ENCODE data around the gene DDX5. TPM values are rescaled to one million over a fixed set of nuclear protein-coding genes. Genes with fewer than 3 reads are reported as not detected.
A peak's percentile ranks its signal among the peaks of the same experiment; 100 is the strongest.

The DDX5 gene
- total and polyA plus RNA-seq, 2 experiments from 2014 or later: 241 to 643 TPM

DNA sequence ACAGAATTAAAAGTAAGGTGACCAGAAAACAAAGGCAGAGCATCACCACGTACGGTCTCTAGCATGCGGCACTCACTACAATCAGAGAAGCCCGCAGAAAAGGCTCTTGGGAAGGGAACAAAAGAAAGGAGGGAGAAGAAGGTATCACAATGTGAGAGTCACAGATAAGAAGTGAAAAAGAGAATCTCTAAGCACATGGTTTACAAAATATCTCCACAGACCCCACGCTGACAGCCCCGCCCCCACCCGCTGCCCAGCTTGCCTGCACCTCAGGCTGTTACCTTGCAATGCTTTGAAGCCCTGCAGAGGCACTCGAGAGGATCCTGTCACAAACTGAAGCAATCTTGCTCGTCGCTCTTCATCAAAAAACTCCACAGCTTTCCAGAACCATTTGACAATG lies 41.2 kb upstream of the DDX5 start:
- no peaks in the 10 kb centered on the region for H3K9me3 ChIP-seq (ENCODE audit: low read depth)
- no peaks in the 10 kb centered on the region for H3K4me1 ChIP-seq (ENCODE audit: insufficient read depth)
- DNase-seq: no peak
- no peaks in the 10 kb centered on the region for H4K20me1 ChIP-seq (ENCODE audit: insufficient read depth)
- peaks cover 97% of the 10 kb centered on the region for H3K79me2 ChIP-seq (ENCODE audit: insufficient read depth)
- no peaks in the 10 kb centered on the region for H3K27me3 ChIP-seq (replicated peaks; ENCODE audit: insufficient read depth)
- 82 to 83% methylated on average over 10 of the region's 10 CpGs for WGBS, 2 experiments (ENCODE audit: low coverage in 1 of 2, low lambda C conversion rate in 2 of 2, missing lambda C conversion rate in 2 of 2)
- H3F3A ChIP-seq (ENCODE audit: insufficient read depth): peaks cover 98% of the 10 kb centered on the region
- H3K27ac ChIP-seq: peak overlapping the region; percentile 10; the same call in 1 of the 2 replicates
- in situ Hi-C loops (cut with MboI): no loop called here
- H3K4me2 ChIP-seq (ENCODE audit: unreplicated experiment): no peak overlapping the region
- H3K4me3 ChIP-seq: no peak overlapping the region
- H2AFZ ChIP-seq: no peak overlapping the region
- no peaks in the 10 kb centered on the region for H3K9me2 ChIP-seq (ENCODE audit: insufficient read depth)
- H3K36me3 ChIP-seq (ENCODE audit: low read depth): peaks cover 98% of the 10 kb centered on the region
- no peak for TF ChIP-seq EZH2 (IDR thresholded peaks at IDR 0.05; ENCODE audit: insufficient read depth, poor library complexity, severe bottlenecking)
- no peak overlapping the region for H3K9ac ChIP-seq

DNA sequence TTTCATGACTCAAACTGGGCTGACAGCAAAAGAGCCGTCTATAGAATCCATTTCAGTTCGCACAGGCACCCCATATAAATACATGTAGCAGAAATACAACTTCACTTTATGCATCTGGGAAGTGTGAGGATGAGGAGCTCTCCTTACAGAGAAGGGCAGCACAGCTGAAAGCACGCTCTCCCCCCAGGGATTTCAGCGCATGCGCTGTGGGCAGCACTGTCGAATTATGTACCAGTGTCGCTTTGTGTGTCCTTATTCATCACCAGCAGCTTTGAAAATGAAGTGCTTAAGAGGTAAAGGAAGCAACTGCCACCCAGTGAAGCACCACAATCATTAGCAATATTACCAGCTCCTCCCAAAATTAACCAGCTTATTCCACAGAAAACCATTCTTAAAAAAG lies 40.6 kb upstream of the DDX5 start:
- no peak overlapping the region for H3K9ac ChIP-seq
- H3K27me3 ChIP-seq (replicated peaks; ENCODE audit: insufficient read depth): no peaks in the 10 kb centered on the region
- H2AFZ ChIP-seq: no peak overlapping the region
- H3K4me3 ChIP-seq: no peak overlapping the region
- TF ChIP-seq EZH2phosphoT487 (IDR thresholded peaks at IDR 0.05; ENCODE audit: insufficient read depth, low read depth): no peak
- TF ChIP-seq EZH2 (IDR thresholded peaks at IDR 0.05; ENCODE audit: insufficient read depth, poor library complexity, severe bottlenecking): no peak
- peaks cover 98% of the 10 kb centered on the region for H3K36me3 ChIP-seq (ENCODE audit: low read depth)
- peaks cover 97% of the 10 kb centered on the region for H3K79me2 ChIP-seq (ENCODE audit: insufficient read depth)
- no peaks in the 10 kb centered on the region for H4K20me1 ChIP-seq (ENCODE audit: insufficient read depth)
- no peak overlapping the region for H3K4me2 ChIP-seq (ENCODE audit: unreplicated experiment)
- in situ Hi-C loops (cut with MboI): no loop called here
- H3F3A ChIP-seq (ENCODE audit: insufficient read depth): peaks cover 98% of the 10 kb centered on the region
- H3K27ac ChIP-seq: no peak overlapping the region
- no peaks in the 10 kb centered on the region for H3K9me2 ChIP-seq (ENCODE audit: insufficient read depth)
- H3K9me3 ChIP-seq (ENCODE audit: low read depth): no peaks in the 10 kb centered on the region
- WGBS, 2 experiments (ENCODE audit: low coverage in 1 of 2, low lambda C conversion rate in 2 of 2, missing lambda C conversion rate in 2 of 2): 84 to 91% methylated on average over 7 of the region's 7 CpGs
- no peaks in the 10 kb centered on the region for H3K4me1 ChIP-seq (ENCODE audit: insufficient read depth)
- DNase-seq: no peak

DNA sequence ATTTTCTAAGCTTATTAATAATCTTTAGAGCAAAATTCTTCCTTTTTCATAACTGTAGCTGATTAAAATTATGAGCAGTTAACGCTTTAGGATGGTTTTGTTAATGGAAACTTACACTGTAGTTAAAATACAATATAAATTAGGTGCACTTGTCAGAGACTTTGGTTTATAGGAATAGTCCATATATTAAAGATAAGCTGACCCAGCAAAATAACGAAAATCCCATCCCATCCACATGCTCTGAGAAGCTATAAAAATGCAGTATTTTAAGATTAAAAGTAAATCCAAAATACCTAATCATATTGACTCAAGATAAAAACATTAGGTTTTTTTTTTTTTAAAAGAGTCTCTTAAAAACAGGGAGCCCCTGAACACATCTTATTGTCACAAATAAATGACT lies 38.7 kb upstream of the DDX5 start:
- H3K9me2 ChIP-seq (ENCODE audit: insufficient read depth): no peaks in the 10 kb centered on the region
- no peaks in the 10 kb centered on the region for H3K4me1 ChIP-seq (ENCODE audit: insufficient read depth)
- no peak overlapping the region for H3K4me2 ChIP-seq (ENCODE audit: unreplicated experiment)
- H3K79me2 ChIP-seq (ENCODE audit: insufficient read depth): peaks cover 94% of the 10 kb centered on the region
- DNase-seq: no peak
- peaks cover 95% of the 10 kb centered on the region for H3K36me3 ChIP-seq (ENCODE audit: low read depth)
- no peaks in the 10 kb centered on the region for H4K20me1 ChIP-seq (ENCODE audit: insufficient read depth)
- WGBS, 2 experiments (ENCODE audit: low coverage in 1 of 2, low lambda C conversion rate in 2 of 2, missing lambda C conversion rate in 2 of 2): 97 to 98% methylated on average over 2 of the region's 2 CpGs
- in situ Hi-C loops (cut with MboI): no loop called here
- H3K9ac ChIP-seq: no peak overlapping the region
- H3F3A ChIP-seq (ENCODE audit: insufficient read depth): peaks cover 96% of the 10 kb centered on the region
- no peaks in the 10 kb centered on the region for H3K9me3 ChIP-seq (ENCODE audit: low read depth)
- H3K27me3 ChIP-seq (replicated peaks; ENCODE audit: insufficient read depth): no peaks in the 10 kb centered on the region
- TF ChIP-seq EZH2 (IDR thresholded peaks at IDR 0.05; ENCODE audit: insufficient read depth, poor library complexity, severe bottlenecking) (no peak), EZH2phosphoT487 (IDR thresholded peaks at IDR 0.05; ENCODE audit: insufficient read depth, low read depth) (no peak)
- no peak overlapping the region for H3K4me3 ChIP-seq
- no peak overlapping the region for H2AFZ ChIP-seq
- H3K27ac ChIP-seq: 0 out of 2 replicates have a peak overlapping the region, but pooled peaks have one; percentile 1

DNA sequence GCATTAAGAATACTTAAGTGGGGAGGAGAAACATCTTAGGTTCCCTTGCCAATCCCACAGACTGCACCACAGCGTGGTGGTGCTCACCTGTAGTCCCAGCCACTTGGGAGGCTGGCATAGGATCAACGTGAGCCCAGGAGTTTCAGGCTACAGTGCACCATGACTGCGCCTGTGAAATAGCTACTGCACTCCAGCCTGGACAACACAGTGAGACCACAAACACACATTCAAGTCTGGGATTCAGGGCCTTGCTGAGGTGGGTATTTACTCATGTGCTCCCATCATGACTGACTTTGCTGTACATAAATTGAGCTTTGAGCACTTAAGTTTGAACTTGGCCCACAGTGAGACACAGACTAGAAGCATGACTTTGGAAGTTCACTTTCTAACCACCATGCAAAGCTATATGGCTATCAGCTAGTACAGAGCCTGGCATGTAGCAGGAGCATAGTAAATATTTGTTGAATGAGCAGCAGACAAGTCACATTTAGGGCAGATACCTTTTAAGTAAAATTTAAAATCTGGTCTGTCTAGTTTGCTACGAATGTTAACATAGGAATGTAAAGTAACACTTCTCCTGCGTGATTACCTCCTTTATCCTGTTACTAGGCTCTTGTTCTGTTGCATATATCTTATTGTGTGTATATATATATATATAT lies 34.2 kb upstream of the DDX5 start:
- Histone ChIP-seq H4K20me1 (ENCODE audit: insufficient read depth) (no peaks in the 10 kb centered on the region), H3K79me2 (ENCODE audit: insufficient read depth) (peaks cover 81% of the 10 kb centered on the region), H3K9me2 (ENCODE audit: insufficient read depth) (no peaks in the 10 kb centered on the region), H3K27me3 (replicated peaks; ENCODE audit: insufficient read depth) (no peaks in the 10 kb centered on the region), H3K9ac (no peak overlapping the region), H3K9me3 (ENCODE audit: low read depth) (no peaks in the 10 kb centered on the region), H3K4me3 (no peak overlapping the region), H3F3A (ENCODE audit: insufficient read depth) (peaks cover 97% of the 10 kb centered on the region), H3K27ac (0 out of 2 replicates have a peak overlapping the region, but pooled peaks have one; percentile 13), H3K36me3 (ENCODE audit: low read depth) (peaks cover 95% of the 10 kb centered on the region), H2AFZ (no peak overlapping the region), H3K4me1 (ENCODE audit: insufficient read depth) (no peaks in the 10 kb centered on the region), H3K4me2 (ENCODE audit: unreplicated experiment) (no peak overlapping the region)
- no peak for DNase-seq
- in situ Hi-C loops (cut with MboI): no loop called here
- TF ChIP-seq EZH2phosphoT487 (IDR thresholded peaks at IDR 0.05; ENCODE audit: insufficient read depth, low read depth): no peak
- no peak for TF ChIP-seq EZH2 (IDR thresholded peaks at IDR 0.05; ENCODE audit: insufficient read depth, poor library complexity, severe bottlenecking)
- 91 to 93% methylated on average over 5 of the region's 5 CpGs for WGBS, 2 experiments (ENCODE audit: low coverage in 1 of 2, low lambda C conversion rate in 2 of 2, missing lambda C conversion rate in 2 of 2)

Data from GM23248 (cell line).